VCaP (cell line): ENCODE data around the gene MEIS2.
"Not testable (repeated sequence)": the region's sequence is repeated elsewhere in the genome, so short reads cannot be mapped to it uniquely, and the experiment has no call there.

Experiments
- H3K27ac ChIP-seq: fragments of 450-650 bp; 2 replicates; pipeline ENCODE4 v1.5.1; 2017
- CTCF ChIP-seq: fragments of 450-650 bp; conservative IDR thresholded peaks from 2 replicates; pipeline ENCODE4 v1.5.1; 2017; ENCODE audit warnings: mild to moderate bottlenecking, moderate library complexity

The MEIS2 gene

GRCh38 chr15:36992454-36992853, 107.9 kb downstream of the MEIS2 start:
- no peak for TF ChIP-seq CTCF
- H3K27ac ChIP-seq = no peak overlapping the region

GRCh38 chr15:36988947-36989346, 111.4 kb downstream of the MEIS2 start:
- H3K27ac ChIP-seq = no peak overlapping the region

GRCh38 chr15:36982430-36982829, 117.9 kb downstream of the MEIS2 start:
- H3K27ac ChIP-seq = no peak overlapping the region

More at GRCh38 chr15:36988947-36989346, 111.4 kb downstream of the MEIS2 start:
- no peak for TF ChIP-seq CTCF

GRCh38 chr15:36980281-36980680, 120.1 kb downstream of the MEIS2 start:
- not testable (repeated sequence) for H3K27ac ChIP-seq

More at GRCh38 chr15:36982430-36982829, 117.9 kb downstream of the MEIS2 start:
- TF ChIP-seq CTCF = no peak

- no peak for TF ChIP-seq CTCF
- H3K27ac ChIP-seq = no peak overlapping the region
Observed at GRCh38 chr15:36978625-36979024, 121.7 kb downstream of the MEIS2 start.

GRCh38 chr15:36978126-36978525, 122.2 kb downstream of the MEIS2 start:
- no peak for TF ChIP-seq CTCF
- H3K27ac ChIP-seq = no peak overlapping the region

- no peak overlapping the region for H3K27ac ChIP-seq
- no peak for TF ChIP-seq CTCF
Observed at GRCh38 chr15:36977659-36978058, 122.7 kb downstream of the MEIS2 start.

GRCh38 chr15:36972704-36973103, 127.6 kb downstream of the MEIS2 start:
- TF ChIP-seq CTCF = no peak
- H3K27ac ChIP-seq = no peak overlapping the region
